Umbilical cord (tissue), 2 donors: ENCODE data around the gene TTLL11. TPM values are rescaled to one million over a fixed set of nuclear protein-coding genes. Genes with fewer than 3 reads are reported as not detected.

ENCODE experiments used
- DNase-seq: peaks from one replicate; pipeline ENCODE4 v3.0.0-alpha.2; 2015; ENCODE audit warnings: low spot score
- total RNA-seq: library from RNA; depleted of rRNA; stranded (reverse); fragments of >200 nt; gene quantifications from one replicate; pipeline ENCODE4 v1.2.3, GENCODE V29; 2014; ENCODE audit warnings: low replicate concordance; ENCODE audit not compliant: insufficient read depth

Gene TTLL11
- total RNA-seq, 1 donor from 2014 or later = 8.9 TPM

- DNase-seq = no peak
Observed at GRCh38 chr9:121788686-121789366, 304.3 kb downstream of the TTLL11 start.

DNA sequence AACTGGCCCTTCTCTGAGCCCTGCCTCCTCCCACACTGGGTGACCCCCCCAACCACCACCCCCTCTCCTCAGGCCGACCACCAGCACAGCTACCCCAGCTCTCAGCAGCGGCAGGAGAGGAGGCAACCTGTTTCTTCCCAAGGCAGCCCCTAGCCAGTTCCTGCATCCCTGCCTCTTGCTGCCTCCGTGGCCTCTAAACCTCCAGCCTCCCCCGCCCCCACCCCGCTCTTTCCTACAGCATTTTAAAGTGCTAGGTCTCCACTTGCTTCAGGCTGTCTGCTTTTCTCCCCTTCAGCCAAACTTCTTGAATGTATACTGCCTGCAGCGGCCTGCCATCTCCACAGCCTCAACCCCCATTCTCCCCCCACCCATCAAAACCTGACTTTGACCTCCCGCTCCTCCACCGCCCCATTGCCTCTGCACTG lies 306.1 kb downstream of the TTLL11 start:
- no peak for DNase-seq

- no peak for DNase-seq
Observed at GRCh38 chr9:121786543-121786948, 306.6 kb downstream of the TTLL11 start.

GRCh38 chr9:121785673-121786542 lies 307.2 kb downstream of the TTLL11 start:
- no peak for DNase-seq

- peak; percentile 14 for DNase-seq
Observed at GRCh38 chr9:121784731-121785411, 308.2 kb downstream of the TTLL11 start.

GRCh38 chr9:121783521-121784507 lies 309.3 kb downstream of the TTLL11 start:
- no peak for DNase-seq

GRCh38 chr9:121783111-121783510 lies 310.0 kb downstream of the TTLL11 start:
- DNase-seq = no peak

DNA sequence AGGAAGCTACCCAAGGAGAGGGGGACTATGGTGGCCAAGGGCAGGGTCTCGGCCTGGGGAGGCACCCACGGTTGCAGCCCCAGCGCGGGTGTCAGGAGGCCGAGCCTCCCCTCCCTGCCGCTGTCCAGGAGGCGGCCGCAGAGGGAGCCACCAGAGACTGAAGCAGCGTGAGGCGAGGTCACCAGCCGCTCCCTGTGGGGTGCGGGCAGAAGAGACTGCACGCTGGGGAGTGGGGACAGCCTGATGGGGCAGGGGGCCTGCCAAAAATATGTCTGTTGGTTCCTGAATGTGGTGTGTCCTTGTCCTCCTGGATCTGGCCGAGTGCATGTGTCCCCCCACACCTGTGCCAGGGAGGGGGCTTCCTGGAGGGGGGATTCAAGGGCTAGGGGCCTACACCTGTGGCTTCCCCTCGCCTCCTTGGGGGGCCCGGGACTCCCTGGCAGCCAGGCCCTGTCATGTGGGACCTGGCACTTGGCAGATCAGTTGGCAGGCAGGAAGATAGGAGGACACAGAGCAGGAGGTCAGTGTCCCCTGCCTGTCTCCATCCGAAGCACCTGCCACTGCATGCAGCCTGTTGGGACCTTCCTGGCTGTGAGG lies 310.5 kb downstream of the TTLL11 start:
- no peak for DNase-seq

GRCh38 chr9:121781701-121782464 lies 311.2 kb downstream of the TTLL11 start:
- no peak for DNase-seq

DNA sequence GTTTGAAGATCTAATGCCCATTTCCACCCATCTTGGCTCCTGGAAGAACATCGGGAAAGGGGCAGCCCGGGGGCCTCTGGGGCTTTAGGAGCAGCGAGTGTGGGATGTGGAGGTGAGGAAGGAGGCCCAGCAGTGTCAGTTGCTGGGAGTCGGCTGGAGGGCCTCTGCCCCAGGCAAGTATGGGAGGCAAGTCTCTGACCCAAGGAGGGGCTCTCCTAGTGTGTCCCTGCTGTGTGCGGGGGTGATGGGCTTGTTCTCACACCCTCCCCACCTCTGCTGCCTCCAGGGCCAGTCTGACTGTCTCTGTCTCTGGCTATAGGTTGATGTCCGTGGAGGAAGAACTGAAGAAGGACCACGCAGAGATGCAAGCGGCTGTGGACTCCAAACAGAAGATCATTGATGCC lies 312.0 kb downstream of the TTLL11 start:
- no peak for DNase-seq

DNA sequence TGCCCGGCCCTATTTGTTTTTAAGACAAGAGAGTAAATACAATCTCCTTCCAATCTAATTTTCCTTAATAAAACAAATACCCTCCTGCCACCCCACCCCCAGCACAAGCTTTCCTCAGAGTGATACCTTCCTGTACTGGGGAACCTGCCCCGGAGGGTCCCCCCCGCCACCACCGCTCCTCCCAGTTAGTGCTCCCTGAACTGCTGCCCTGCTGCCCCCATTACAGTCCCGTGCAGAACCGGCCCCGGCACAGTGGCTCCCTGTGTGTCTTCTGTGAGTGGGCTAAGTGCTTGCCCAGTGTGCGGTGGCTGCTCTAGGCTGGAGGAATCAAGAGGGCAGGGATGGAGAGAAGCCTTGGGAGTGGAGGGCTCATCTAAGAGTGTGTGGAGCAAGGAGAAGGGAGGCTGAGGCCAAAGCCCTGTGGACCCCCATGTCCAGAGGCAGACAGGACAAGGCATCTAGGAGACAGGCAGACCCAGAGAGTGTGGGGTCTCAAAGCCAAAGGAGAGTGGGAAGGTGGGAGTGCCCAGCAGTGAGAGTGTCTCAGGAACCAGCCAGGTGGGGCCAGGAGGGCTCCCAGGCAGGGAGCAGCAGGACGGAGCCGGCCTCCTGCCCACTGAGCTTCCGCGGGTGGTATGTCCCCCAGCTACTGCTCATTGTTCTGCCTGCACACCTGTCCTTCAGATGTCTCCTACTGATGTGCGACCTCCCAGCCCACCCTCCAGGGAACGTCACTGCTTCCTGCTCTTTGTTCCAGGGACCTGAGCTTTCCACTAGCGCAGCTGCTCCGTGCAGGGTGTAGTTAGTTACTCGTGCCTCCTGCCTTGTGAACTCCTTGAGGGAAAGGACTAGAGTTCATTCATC lies 312.7 kb downstream of the TTLL11 start:
- DNase-seq = no peak

GRCh38 chr9:121779381-121780117 lies 313.6 kb downstream of the TTLL11 start:
- DNase-seq = no peak

DNA sequence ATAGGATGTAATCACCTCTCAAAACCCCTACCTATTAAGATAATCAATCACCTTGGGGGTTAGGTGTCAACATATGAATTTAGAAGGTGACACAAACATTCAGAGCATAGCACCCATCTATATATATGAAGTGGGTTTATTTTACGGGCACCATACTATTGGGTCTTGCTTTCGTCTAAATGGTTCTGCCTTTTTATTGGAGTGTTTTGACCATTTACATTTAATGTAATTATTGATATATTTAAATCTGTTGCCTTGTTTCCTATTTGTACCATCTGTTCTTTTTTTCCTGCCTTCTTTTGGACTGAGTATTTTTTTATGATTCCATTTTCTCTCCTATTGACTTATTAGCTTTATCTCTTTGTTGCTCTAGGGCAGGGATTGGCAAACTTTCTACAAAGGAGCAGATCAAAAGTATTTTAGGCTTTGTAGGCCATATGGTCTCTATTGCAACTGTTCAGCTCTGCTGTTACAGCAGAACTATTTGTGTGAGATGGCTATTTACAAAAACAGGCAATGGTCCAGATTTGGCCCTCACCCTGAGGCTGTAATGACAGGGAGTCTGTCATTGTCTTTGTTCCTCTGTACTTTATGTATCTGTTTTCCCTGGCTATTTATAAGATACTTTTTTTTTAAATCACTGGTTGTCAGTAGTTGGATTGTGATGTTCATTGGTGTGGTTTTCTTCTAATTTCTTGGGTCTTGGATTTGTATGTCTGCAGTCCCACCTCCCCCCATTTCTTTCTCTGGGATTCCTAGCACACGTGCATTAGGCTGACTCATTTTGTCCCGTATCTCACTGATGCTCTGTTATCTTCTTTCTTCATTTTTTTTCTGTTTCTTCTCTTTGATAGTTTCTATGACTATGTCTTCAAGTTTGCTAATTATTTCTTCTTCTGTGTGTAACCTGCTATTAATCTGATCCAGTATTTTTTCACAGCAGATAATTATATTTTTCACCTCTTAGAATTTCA lies 314.6 kb downstream of the TTLL11 start:
- DNase-seq = no peak

DNA sequence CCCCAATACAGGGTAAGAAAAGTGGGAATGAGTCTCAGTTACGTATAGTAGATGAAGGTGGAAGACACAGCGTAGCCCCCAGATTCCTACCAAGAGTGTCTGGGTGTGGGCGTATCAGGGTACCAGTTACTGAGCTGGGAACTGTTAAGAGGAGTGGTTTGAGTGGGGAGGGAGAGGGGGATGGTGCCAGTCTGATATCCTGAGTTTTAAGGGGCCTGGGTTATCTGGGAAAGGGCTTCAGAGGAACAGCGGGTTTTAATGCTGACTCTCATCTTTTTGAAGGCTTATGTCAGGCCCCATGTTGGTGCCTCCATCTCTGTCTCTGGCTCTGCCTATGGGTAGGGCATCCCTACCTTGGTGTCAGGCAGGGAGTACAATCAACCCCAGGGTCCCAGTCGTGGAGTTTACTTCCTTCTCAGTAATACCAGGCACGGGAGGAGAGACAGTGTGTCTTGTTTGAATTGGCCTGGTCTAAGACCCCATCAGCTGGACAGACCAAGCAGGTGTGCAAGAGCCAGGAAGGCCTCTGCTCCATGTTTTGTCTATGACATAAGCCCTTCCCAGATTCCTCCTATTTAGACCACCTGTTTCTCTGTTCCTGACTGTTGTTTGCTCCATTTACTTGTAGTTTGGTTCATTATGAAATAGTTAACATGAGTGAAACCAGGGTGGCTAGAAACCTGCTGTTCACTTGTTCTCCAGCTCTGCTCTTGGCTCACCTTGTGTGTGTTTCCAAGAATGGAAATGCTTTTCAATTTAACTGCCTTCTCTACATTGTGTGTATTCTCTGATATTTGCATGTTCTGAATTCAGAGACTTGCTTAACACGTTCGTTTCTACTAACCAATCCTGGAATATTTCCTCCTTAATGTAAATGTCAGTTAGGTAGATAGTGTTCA lies 316.1 kb downstream of the TTLL11 start:
- DNase-seq = no peak

DNA sequence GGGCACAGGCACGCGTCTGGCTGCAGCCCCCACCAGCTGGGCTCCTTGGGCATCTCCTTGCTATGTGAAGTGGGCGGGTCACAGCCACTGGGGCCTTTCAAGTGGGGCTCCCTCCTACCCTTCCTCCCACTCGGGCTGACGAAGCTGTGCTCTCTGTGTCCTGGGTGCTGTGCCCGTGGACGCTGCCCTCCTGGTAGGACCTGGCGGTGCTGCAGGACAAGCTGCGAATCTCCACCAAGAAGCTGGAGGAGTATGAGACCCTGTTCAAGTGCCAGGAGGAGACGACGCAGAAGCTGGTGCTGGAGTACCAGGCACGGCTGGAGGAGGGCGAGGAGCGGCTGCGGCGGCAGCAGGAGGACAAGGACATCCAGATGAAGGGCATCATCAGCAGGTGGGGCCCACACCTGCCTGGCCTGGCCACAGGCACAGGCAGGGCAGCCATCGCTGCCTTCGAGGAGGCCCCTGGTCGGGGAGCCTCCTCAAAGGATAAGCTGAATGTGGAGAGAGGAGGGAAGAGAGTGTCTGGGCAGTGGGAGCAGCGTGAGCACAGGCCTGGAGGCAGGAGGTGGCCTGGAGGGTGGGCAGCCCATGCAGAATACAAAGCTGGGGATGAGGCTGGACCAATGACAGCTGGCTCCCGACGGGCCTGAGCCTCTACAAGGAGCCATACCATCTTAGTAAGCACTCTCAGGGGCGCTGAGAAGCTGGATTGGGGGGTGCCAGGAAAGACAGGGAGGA lies 316.9 kb downstream of the TTLL11 start:
- no peak for DNase-seq
